ENCODE measurements around the gene GRM4.

DNA sequence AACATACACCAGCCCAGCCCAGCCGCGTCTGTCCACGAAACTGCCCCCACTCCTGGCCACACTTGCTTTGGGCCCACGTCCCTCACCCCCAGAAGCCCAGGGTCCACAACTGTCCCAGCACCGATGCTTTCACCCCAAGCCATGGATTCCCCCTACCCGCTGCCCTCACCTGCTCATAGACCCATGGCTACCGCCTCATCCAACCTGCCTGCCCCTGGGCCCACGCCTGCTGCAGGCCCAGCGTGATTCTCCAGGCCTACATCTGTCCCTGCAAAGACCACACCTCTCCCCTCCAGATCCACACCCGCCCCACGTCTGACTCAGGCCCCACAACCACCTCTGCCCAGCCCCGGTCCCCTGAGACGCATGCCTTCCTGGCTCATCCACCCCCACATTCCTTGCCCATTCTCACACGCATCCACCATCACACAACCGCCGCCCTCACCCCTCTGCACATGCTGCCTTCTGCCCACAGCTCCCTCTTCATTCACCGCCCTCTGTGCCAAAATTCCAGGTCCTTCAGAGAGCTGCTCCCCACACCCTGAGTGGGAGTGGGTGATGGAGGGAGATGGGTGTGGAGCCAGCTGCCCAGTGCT, 86.7 kb downstream of the GRM4 start:
- TF ChIP-seq, protein P1, sequence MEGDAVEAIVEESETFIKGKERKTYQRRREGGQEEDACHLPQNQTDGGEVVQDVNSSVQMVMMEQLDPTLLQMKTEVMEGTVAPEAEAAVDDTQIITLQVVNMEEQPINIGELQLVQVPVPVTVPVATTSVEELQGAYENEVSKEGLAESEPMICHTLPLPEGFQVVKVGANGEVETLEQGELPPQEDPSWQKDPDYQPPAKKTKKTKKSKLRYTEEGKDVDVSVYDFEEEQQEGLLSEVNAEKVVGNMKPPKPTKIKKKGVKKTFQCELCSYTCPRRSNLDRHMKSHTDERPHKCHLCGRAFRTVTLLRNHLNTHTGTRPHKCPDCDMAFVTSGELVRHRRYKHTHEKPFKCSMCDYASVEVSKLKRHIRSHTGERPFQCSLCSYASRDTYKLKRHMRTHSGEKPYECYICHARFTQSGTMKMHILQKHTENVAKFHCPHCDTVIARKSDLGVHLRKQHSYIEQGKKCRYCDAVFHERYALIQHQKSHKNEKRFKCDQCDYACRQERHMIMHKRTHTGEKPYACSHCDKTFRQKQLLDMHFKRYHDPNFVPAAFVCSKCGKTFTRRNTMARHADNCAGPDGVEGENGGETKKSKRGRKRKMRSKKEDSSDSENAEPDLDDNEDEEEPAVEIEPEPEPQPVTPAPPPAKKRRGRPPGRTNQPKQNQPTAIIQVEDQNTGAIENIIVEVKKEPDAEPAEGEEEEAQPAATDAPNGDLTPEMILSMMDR (IDR thresholded peaks at IDR 0.05; ENCODE audit: low read depth, low read length) = no peak
- TF ChIP-seq POLR2A (IDR thresholded peaks at IDR 0.05; ENCODE audit: extremely low read depth, insufficient read length) (no peak), MYC (IDR thresholded peaks at IDR 0.05; ENCODE audit: low read depth, low read length) (no peak)
- TF ChIP-seq, protein P2, sequence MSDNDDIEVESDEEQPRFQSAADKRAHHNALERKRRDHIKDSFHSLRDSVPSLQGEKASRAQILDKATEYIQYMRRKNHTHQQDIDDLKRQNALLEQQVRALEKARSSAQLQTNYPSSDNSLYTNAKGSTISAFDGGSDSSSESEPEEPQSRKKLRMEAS (IDR thresholded peaks at IDR 0.05; ENCODE audit: low read depth, low read length) = no peak

All from NB4 (cell line).